Stimulated activated CD4-positive, alpha-beta T cell treated with anti-CD3 and anti-CD28 coated beads, Interleukin-1b, Interleukin-23, amount 100 ng/mL, for 1 hour (primary cell): Measurements from ENCODE around the gene ATOH8.

Experiments used
- DNase-seq, 2 donors: peaks; one replicate each; pipeline ENCODE4 v3.0.0-alpha.2; 2020; ENCODE audit warnings: low read depth in 2 of 2

The ATOH8 gene

GRCh38 chr2:85770369-85770768, 16.6 kb downstream of the ATOH8 start:
- DNase-seq: no peak

DNA sequence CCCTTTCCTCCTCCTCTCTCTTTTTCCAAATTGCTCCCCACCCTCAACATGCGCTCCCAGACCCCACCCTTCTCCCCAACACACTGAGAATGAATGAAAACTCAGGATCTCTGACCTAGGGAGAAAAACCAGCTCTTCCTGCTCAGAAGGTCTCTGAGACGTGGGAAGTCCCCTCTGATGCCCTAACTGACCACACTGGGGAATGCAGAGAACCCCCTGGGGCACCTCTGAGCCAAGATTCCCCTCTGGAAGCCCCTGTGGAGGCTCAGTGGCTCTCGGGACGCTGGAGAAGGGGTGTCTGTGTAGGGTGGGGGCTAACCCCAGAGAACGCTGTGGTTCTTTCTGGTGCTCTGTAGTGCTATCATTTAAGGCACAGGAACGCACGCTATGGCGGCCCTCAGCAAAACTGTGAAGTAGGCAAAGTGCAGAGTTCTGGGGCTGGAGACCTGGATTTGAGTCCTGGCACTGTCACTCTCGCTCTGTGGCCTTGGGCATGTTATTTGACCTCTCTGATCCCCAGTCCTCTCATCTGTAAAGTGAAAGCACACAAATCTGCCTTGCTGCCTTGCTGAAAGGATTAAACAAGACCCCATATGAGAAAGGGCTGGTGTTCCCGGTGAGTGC, 17.1 kb downstream of the ATOH8 start:
- DNase-seq: no peak

- DNase-seq: no peak
These were observed 17.7 kb downstream of the ATOH8 start for GRCh38 chr2:85771486-85771885.

DNA sequence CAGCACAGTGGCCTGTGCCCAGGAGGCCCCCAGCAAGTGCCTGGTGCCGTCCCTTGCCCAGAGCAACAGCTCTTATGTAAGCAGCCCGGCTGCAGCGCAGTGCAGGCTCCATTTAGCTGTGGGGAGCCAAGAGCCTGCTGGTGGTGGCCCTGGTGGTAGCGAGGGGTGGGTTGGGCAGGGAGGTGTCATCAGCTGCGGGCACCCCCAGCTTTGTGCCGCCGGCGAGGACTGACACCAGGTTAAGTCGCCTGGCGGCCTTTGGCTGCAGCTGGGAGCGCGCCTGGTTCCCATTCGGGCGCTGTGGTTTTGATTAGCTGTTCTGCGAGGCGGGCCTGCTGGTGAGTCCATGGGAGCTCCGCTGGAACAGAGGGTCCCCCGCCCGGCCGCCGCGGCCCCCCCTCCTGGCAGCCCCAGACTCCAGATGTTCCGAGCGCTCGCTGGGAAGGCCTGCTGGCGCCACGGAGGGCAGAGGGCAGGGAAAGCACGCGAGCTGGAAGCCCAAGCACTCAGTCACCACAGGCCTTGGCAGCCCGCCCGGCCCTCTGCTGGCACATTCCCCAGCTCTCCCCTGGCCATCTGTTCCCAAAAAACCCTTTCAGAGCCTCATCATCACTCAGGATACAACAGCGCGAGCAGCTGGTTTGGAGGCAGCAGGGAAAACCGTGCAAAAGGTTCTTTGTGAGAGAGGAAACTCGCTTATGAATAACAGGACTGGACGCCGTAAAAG, 18.4 kb downstream of the ATOH8 start:
- no peak for DNase-seq

DNA sequence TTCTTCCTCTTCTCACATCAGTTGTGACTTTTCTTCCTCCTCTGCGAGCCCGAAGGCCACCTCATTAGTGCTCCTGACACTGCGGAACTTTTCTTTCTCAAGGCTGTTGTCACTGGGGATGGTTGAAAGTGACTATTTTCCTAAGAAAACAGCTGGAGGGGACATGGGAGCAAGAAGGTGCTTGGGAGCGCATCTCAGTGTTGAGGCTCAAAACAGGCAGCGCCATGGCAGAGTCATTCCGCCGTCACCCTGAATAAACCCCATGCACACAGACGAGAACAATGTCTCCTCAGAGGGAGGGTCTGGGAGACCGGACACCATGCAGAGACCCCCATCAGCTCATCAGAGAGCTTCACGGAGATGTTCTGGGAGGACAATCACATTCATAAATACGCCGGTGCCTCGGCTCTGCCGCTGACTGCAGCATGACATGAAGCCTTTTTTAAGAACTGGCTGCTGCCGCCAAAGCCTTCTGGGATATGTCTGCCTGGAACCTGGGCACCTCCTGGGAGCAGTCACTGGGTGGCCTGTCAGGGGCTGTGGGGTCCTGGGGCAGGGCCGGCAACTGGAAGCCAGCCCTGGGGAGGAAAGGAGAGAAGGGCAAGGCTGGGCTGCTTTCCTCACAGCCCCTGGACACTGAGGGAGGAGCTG, 19.2 kb downstream of the ATOH8 start:
- no peak for DNase-seq

DNA sequence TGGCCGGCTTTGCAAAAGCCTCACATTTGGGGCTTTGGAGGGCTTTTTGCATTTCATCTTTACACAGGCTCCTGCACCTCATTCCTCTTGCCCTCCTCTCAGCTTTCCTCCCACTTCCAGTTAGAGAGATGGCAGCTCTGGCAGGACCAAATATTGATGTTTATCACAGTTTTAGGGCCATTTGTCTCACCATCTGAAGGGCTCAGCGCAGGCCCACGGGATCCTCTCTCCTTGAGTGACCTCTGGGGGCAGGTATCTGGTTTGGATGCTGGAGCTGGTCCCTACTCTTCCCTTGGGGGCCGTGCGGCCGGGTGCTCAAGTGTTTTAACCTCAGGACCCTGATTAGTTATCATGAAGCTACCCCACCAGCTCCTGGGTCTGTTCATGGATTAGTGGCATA, 19.9 kb downstream of the ATOH8 start:
- no peak for DNase-seq

DNA sequence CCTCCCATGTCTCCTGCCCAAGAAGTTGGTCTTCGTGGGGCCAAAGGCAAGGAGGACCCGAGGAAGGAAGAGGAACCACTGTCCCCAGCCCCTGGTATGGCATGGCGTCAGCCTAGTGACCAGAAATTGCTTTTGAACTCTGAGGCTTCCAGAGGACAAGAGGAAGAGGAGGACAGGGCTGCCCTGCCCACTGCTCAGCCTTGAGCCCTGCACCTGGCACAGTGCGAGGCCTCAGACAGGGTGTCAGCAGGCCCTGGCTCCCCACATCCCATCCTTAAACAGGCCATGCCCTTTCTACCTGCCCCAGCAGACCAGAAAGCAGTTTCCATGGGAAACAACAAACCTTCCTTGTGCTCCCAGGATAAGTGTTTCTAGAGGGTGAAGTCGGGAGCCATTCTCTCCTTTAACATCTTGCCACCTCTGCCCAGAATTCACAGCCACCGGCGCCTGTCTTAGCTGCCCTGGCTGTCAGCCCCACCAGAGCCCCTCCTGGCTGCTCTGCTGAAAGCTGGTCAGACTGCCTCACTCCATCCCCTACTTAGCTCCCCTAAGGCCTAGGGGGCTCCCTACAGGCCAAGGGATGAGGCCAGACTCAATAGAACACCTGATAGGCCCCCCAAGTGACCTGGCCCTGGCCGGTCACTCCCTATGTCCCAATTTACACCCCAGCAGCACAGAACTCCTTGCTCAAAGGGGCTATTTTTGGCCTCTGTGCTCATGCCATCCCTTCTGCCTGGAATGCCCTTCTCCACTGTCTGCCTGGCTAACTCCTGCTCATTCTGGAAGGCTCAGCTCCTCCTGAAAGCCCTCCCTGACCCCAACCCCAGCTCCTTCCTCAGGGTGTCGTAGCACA, 20.6 kb downstream of the ATOH8 start:
- no peak for DNase-seq

GRCh38 chr2:85775406-85776381, 21.9 kb downstream of the ATOH8 start:
- DNase-seq: no peak

GRCh38 chr2:85776672-85777071, 22.9 kb downstream of the ATOH8 start:
- DNase-seq: no peak

GRCh38 chr2:85777441-85777861, 23.7 kb downstream of the ATOH8 start:
- DNase-seq: no peak

DNA sequence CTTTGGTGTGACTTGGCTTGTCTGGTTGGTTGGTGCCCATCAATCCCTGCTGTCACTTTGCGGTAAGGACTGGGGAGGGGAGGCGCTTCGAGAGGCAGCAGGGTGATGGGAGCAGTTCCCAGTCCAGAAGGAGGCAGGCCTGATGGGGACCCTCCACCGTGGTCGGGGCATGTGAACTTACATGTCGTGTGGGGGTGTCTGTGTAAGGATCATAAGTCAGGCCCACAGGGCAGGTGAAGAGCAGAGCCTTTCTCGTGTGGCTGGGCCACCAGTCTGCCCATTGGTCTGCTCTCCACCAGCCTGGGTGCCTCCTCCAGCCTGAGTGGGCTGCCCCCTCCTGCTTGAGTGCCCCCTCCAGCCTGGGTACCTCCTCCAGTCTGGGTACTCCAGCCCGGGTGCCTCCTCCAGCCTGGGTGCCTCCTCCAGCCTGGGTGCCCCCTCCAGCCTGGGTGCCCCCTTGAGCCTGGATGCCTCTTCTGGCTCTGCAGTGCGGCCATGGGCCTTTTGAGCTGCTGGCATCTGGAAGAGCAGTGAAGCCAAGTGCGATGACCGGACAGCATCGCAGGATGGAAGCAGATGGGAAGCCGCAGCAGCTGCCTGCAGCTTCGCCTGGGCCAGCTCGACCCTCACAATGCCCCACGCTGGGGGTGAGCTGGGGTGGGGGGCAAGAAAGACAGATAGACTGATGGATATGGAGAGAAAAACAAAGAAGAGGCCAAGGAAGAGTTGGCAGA, 25.0 kb downstream of the ATOH8 start:
- no peak for DNase-seq

- no peak for DNase-seq
These were observed 26.0 kb downstream of the ATOH8 start for GRCh38 chr2:85779641-85780315.

- DNase-seq: no peak
These were observed 26.7 kb downstream of the ATOH8 start for GRCh38 chr2:85780316-85781012.

DNA sequence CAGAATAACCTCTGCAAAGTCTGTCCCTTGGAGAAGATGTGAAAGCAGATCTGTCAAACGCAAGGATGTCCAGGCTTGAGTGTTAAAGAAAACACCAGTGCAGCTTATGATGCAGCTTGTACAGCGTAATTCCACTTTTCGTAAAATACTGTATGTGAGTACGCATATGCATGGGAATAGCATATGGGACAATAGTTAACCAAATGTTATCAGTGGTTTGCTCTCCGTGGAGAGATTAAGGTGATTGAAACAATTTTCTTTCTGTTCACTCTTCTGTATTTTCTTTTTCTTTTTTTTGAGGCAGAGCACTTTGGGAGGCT, 27.2 kb downstream of the ATOH8 start:
- DNase-seq: no peak

DNA sequence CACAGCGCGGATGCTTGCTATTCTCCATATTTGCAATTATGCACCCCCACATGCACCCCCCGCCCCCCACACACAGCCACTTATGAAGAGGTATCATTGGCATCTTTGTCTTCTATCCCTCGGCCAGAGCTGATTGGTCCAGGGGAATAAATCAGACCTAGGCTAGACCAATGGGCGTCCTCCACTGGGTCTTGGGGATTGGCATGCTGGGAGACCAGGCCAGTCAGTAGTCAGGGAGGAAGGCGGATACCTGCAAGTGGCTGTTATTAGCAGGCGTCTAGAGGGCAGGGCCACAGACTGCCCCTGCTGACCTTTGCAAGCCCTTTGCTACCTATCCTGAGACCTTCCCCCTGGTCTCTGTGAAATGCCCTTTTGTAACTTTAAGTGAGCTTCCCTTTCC, 30.0 kb downstream of the ATOH8 start:
- DNase-seq: no peak

DNA sequence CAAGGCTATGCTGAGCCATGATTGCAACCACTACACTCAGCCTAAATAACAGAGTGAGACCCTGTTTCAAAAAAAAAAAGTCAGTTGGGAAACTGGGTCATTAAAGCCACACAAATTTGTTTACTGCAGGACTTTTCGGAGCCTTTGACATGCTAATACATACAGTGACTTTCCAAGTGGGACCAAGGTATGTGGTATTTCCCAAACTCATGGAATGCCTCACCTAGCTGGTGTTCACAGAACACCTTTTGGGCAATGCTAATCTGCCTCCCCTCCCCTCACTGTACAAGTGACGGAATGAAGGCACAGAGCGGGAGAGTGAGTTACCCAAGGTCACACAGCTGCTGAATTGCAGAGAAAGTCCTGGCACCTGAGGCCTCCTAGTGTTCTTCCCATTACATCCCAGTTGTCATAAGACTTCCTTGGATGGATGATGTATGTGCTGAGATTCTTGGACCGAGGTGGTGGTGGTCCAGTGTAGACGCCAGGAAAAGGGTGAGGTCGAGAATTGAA, 30.7 kb downstream of the ATOH8 start:
- DNase-seq: no peak

GRCh38 chr2:85785027-85785822, 31.4 kb downstream of the ATOH8 start:
- DNase-seq: no peak

- no peak for DNase-seq
These were observed 32.1 kb downstream of the ATOH8 start for GRCh38 chr2:85785871-85786270.
